Neural cell (in vitro differentiated cells): ENCODE measurements around the gene IDE. TPM values are rescaled to one million over a fixed set of nuclear protein-coding genes. Genes with fewer than 3 reads are reported as not detected.

Experiments used
- H2AFZ ChIP-seq: fragments of 200-600, 300-800 bp; sonication (generic), shearing (Covaris generic); 2 replicates; pipeline ENCODE4 v1.6.0; 2014; ENCODE audit warnings: low read depth, mild to moderate bottlenecking, antibody characterized with exemption, low read length, moderate library complexity
- H3F3A ChIP-seq: fragments of 200-600 bp; shearing (Covaris generic); 2 replicates; pipeline ENCODE4 v1.6.1; 2016; ENCODE audit warnings: mild to moderate bottlenecking, moderate library complexity, mixed read lengths, antibody characterized with exemption, low read length; ENCODE audit not compliant: insufficient read depth, poor library complexity, severe bottlenecking
- H3K27ac ChIP-seq: fragments of 200-600, 300-800 bp; sonication (generic), shearing (Covaris generic); 2 replicates; pipeline ENCODE4 v1.5.1; 2014; ENCODE audit warnings: mild to moderate bottlenecking, low read length, moderate library complexity
- H3K27me3 ChIP-seq: fragments of 300-800, 200-600 bp; sonication (generic), shearing (Covaris generic); 2 replicates; pipeline ENCODE4 v1.6.0; 2014; ENCODE audit warnings: mild to moderate bottlenecking, low read depth, low read length, moderate library complexity; ENCODE audit not compliant: insufficient read depth
- H3K36me3 ChIP-seq: fragments of 300-800, 200-600 bp; sonication (generic), shearing (Covaris generic); 2 replicates; pipeline ENCODE4 v1.5.1; 2014; ENCODE audit warnings: mild to moderate bottlenecking, antibody characterized with exemption, low read length, moderate library complexity; ENCODE audit not compliant: insufficient read depth
- H3K4me2 ChIP-seq: fragments of 300-800, 200-600 bp; sonication (generic), shearing (Covaris generic); 2 replicates; pipeline ENCODE4 v1.6.0; 2014; ENCODE audit warnings: mild to moderate bottlenecking, low read length
- H3K4me3 ChIP-seq: fragments of 300-800, 200-600 bp; sonication (generic), shearing (Covaris generic); 2 replicates; pipeline ENCODE4 v1.5.1; 2014; ENCODE audit warnings: mild to moderate bottlenecking, low read length, moderate library complexity
- H3K79me2 ChIP-seq: fragments of 200-600 bp; shearing (Covaris generic); replicated peaks from 2 replicates; pipeline ENCODE4 v1.6.0; 2014; ENCODE audit warnings: mild to moderate bottlenecking, low read length, moderate library complexity; ENCODE audit not compliant: insufficient read depth
- H3K9ac ChIP-seq: fragments of 300-800, 200-600 bp; sonication (generic), shearing (Covaris generic); 2 replicates; pipeline ENCODE4 v1.6.1; 2016; ENCODE audit warnings: mild to moderate bottlenecking, low read length, mixed read lengths
- H3K9me2 ChIP-seq: fragments of 200-600 bp; shearing (Covaris generic); 2 replicates; pipeline ENCODE4 v1.6.1; 2016; ENCODE audit warnings: mild to moderate bottlenecking, low read length, mixed read lengths; ENCODE audit not compliant: insufficient read depth
- H3K9me3 ChIP-seq: fragments of 200-600, 300-800 bp; sonication (generic), shearing (Covaris generic); 2 replicates; pipeline ENCODE4 v1.6.1; 2016; ENCODE audit warnings: mild to moderate bottlenecking, mixed run types, low read length, moderate library complexity, mixed read lengths
- H4K20me1 ChIP-seq: fragments of 200-600 bp; shearing (Covaris generic); 2 replicates; pipeline ENCODE4 v1.6.1; 2016; ENCODE audit warnings: mild to moderate bottlenecking, mixed run types; ENCODE audit not compliant: insufficient read depth
- EP300 ChIP-seq: fragments of 450-650 bp; conservative IDR thresholded peaks from 2 replicates; pipeline ENCODE4 v1.6.1; 2014; ENCODE audit warnings: antibody characterized with exemption, mild to moderate bottlenecking, moderate library complexity; ENCODE audit not compliant: poor library complexity, severe bottlenecking
- EZH2 ChIP-seq: fragments of 200-600, 300-800 bp; shearing (Covaris generic), sonication (generic); IDR thresholded peaks from 2 replicates; pipeline ENCODE4 v1.6.1; 2014; ENCODE audit warnings: antibody characterized with exemption, low read length, borderline replicate concordance, mild to moderate bottlenecking; ENCODE audit not compliant: insufficient read depth, poor library complexity, severe bottlenecking
- MXI1 ChIP-seq: fragments of 450-650 bp; conservative IDR thresholded peaks from 2 replicates; pipeline ENCODE4 v1.6.1; 2014; ENCODE audit warnings: antibody characterized with exemption, mild to moderate bottlenecking; ENCODE audit not compliant: poor library complexity, severe bottlenecking
- POLR2AphosphoS5 ChIP-seq: IDR thresholded peaks from 2 replicates; pipeline ENCODE4 v1.6.1; 2012
- RAD21 ChIP-seq: fragments of 450-650 bp; conservative IDR thresholded peaks from 2 replicates; pipeline ENCODE4 v1.6.1; 2014; ENCODE audit warnings: antibody characterized with exemption, mild to moderate bottlenecking, moderate library complexity
- REST ChIP-seq: IDR thresholded peaks from 2 replicates; pipeline ENCODE4 v1.6.1; 2012; ENCODE audit warnings: borderline replicate concordance
- SMC3 ChIP-seq: fragments of 450-650 bp; conservative IDR thresholded peaks from 2 replicates; pipeline ENCODE4 v1.6.1; 2014; ENCODE audit warnings: antibody characterized with exemption, mild to moderate bottlenecking, moderate library complexity; ENCODE audit not compliant: poor library complexity
- TAF1 ChIP-seq: IDR thresholded peaks from 2 replicates; pipeline ENCODE4 v1.6.1; 2012; ENCODE audit warnings: low read depth
- polyA plus RNA-seq: library from polyadenylated mRNA; depleted of rRNA; stranded (reverse); fragments of >200 nt; gene quantifications from 2 replicates; pipeline ENCODE4 v1.2.3, GENCODE V29; 2014
- TF ChIP-seq, protein P1 (sequence below): fragments of 450-650 bp; IDR thresholded peaks from 2 replicates; pipeline ENCODE4 v1.5.1; 2014; ENCODE audit warnings: antibody characterized with exemption, mild to moderate bottlenecking, moderate library complexity; ENCODE audit not compliant: poor library complexity, severe bottlenecking

IDE gene
- polyA plus RNA-seq, 1 donor from 2014 or later = 10.4 TPM

DNA sequence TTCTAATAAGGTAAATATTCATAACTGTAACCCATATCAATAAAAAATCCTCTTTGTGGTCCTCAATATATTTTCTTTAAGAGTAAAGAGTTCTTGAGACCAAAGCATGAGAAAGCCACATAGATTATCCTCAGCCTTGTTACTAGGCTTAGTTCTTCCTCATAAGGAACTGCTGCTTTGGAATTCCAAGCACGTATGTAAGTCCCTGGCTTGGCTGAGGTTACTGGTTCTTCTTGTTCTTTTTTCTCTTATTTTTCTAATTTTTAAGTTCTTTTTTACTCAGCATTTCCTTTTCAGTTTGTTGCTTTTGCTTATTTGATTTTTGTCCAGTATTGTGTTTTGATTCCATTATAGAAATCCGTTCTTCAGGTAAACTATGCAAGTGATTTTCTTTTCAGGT is 155.7 kb downstream of the IDE start:
- Histone ChIP-seq H3K4me3 (no peak overlapping the region), H3K9ac (no peak overlapping the region), H3K27me3 (peaks cover 6% of the 10 kb centered on the region), H3F3A (no peaks in the 10 kb centered on the region), H3K27ac (no peak overlapping the region), H3K36me3 (no peaks in the 10 kb centered on the region), H3K9me2 (no peaks in the 10 kb centered on the region), H3K9me3 (no peaks in the 10 kb centered on the region), H3K79me2 (no peaks in the 10 kb centered on the region), H2AFZ (no peak overlapping the region), H3K4me2 (no peak overlapping the region), H4K20me1 (no peaks in the 10 kb centered on the region)
- no peak for TF ChIP-seq SMC3
- no peak for TF ChIP-seq MXI1
- TF ChIP-seq EP300 = no peak

GRCh38 chr10:92413519-92413918 is 160.4 kb downstream of the IDE start:
- no peaks in the 10 kb centered on the region for H3K79me2 ChIP-seq
- no peaks in the 10 kb centered on the region for H3F3A ChIP-seq
- no peaks in the 10 kb centered on the region for H4K20me1 ChIP-seq
- no peak for TF ChIP-seq EZH2
- TF ChIP-seq POLR2AphosphoS5 = no peak
- no peak for TF ChIP-seq MXI1
- TF ChIP-seq REST = no peak
- no peak for TF ChIP-seq RAD21
- no peak for TF ChIP-seq TAF1
- no peak for TF ChIP-seq SMC3
- TF ChIP-seq, protein P1, sequence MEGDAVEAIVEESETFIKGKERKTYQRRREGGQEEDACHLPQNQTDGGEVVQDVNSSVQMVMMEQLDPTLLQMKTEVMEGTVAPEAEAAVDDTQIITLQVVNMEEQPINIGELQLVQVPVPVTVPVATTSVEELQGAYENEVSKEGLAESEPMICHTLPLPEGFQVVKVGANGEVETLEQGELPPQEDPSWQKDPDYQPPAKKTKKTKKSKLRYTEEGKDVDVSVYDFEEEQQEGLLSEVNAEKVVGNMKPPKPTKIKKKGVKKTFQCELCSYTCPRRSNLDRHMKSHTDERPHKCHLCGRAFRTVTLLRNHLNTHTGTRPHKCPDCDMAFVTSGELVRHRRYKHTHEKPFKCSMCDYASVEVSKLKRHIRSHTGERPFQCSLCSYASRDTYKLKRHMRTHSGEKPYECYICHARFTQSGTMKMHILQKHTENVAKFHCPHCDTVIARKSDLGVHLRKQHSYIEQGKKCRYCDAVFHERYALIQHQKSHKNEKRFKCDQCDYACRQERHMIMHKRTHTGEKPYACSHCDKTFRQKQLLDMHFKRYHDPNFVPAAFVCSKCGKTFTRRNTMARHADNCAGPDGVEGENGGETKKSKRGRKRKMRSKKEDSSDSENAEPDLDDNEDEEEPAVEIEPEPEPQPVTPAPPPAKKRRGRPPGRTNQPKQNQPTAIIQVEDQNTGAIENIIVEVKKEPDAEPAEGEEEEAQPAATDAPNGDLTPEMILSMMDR = no peak
- no peak for TF ChIP-seq EP300
- no peaks in the 10 kb centered on the region for H3K36me3 ChIP-seq
- no peaks in the 10 kb centered on the region for H3K9me3 ChIP-seq
- no peak overlapping the region for H2AFZ ChIP-seq
- H3K27me3 ChIP-seq = no peaks in the 10 kb centered on the region
- H3K9ac ChIP-seq = no peak overlapping the region
- no peaks in the 10 kb centered on the region for H3K9me2 ChIP-seq
- no peak overlapping the region for H3K27ac ChIP-seq
- H3K4me3 ChIP-seq = no peak overlapping the region
- no peak overlapping the region for H3K4me2 ChIP-seq

- TF ChIP-seq, protein P1 = no peak
- no peak for TF ChIP-seq RAD21
- no peak for TF ChIP-seq EP300
- no peak for TF ChIP-seq TAF1
- no peak for TF ChIP-seq SMC3
- TF ChIP-seq EZH2 = no peak
- no peak for TF ChIP-seq REST
- no peak for TF ChIP-seq MXI1
- no peak for TF ChIP-seq POLR2AphosphoS5
- Histone ChIP-seq H3K27me3 (no peaks in the 10 kb centered on the region), H2AFZ (no peak overlapping the region), H3K36me3 (no peaks in the 10 kb centered on the region), H3F3A (no peaks in the 10 kb centered on the region), H3K27ac (no peak overlapping the region), H3K4me2 (no peak overlapping the region), H3K79me2 (no peaks in the 10 kb centered on the region), H3K9me3 (no peaks in the 10 kb centered on the region), H3K9me2 (no peaks in the 10 kb centered on the region), H3K9ac (no peak overlapping the region), H4K20me1 (no peaks in the 10 kb centered on the region), H3K4me3 (no peak overlapping the region)
Observed at GRCh38 chr10:92413011-92413410, 160.9 kb downstream of the IDE start.
